H1 (cell line): ENCODE data around the gene ARHGEF6. TPM values are rescaled to one million over a fixed set of nuclear protein-coding genes. Genes with fewer than 3 reads are reported as not detected.

Experiments used
- CTCF ChIA-PET: fragments of 300-600 bp; sonication (Branson Sonifier 250); formaldehyde crosslinking; loops from one replicate; lab custom pipeline; 2021; ENCODE audit not compliant: partially characterized antibody; lab: Charles Lee
- POLR2A ChIA-PET: fragments of 300-600 bp; sonication (Branson Sonifier 250); formaldehyde crosslinking; loops from one replicate; lab custom pipeline; 2021; ENCODE audit warnings: inconsistent platforms; ENCODE audit not compliant: partially characterized antibody; lab: Charles Lee
- DNase-seq, 2 experiments: peaks; one replicate each; pipeline versions ENCODE4 v3.0.0 to v3.0.0-alpha.2; 2010 to 2022; ENCODE audit warnings: low spot score in 2 of 2, low read depth in 1 of 2, mixed read lengths in 1 of 2
- FAIRE-seq: peaks from 2 replicates; lab custom pipeline; 2011; peaks lifted over from hg19 to GRCh38; lab: Jason Lieb, UNC
- H2AFZ ChIP-seq: 2 replicates; pipeline ENCODE4 v1.8.1; 2012; ENCODE audit warnings: low read length, inconsistent platforms
- H2AK5ac ChIP-seq: 2 replicates; pipeline ENCODE4 v1.6.1; 2013; ENCODE audit warnings: low read depth, low read length
- H2BK120ac ChIP-seq: replicated peaks from 2 replicates; pipeline ENCODE3; 2013; ENCODE audit warnings: low read depth, low read length, inconsistent platforms
- H2BK12ac ChIP-seq: 2 replicates; pipeline ENCODE4 v1.6.1; 2013; ENCODE audit warnings: low read depth, low read length
- H2BK15ac ChIP-seq: 2 replicates; pipeline ENCODE4 v1.6.1; 2013; ENCODE audit warnings: low read length
- H2BK20ac ChIP-seq: 2 replicates; pipeline ENCODE4 v1.6.1; 2013; ENCODE audit warnings: low read length
- H2BK5ac ChIP-seq: 2 replicates; pipeline ENCODE4 v1.6.1; 2013; ENCODE audit warnings: low read depth, low read length
- H3K14ac ChIP-seq: 2 replicates; pipeline ENCODE4 v1.6.1; 2013; ENCODE audit warnings: inconsistent platforms; ENCODE audit not compliant: insufficient read length
- H3K18ac ChIP-seq: 2 replicates; pipeline ENCODE4 v1.6.1; 2013; ENCODE audit warnings: low read length; ENCODE audit errors: extremely low read depth
- H3K23ac ChIP-seq: 2 replicates; pipeline ENCODE4 v1.6.1; 2013; ENCODE audit warnings: inconsistent platforms; ENCODE audit not compliant: insufficient read length
- H3K23me2 ChIP-seq: 2 replicates; pipeline ENCODE4 v1.6.1; 2013; ENCODE audit warnings: low read depth, low read length
- H3K27ac ChIP-seq: 2 replicates; pipeline ENCODE4 v1.6.1; 2011; ENCODE audit warnings: low read depth, low read length, inconsistent platforms
- H3K27me3 ChIP-seq, 4 experiments: replicated peaks in 1 of 4; 1 replicate in 1 of 4; 2 replicates in 3 of 4; pipeline versions ENCODE4 v1.6.1 to v1.8.1; 2011 to 2013; ENCODE audit warnings: low read length in 3 of 4, mild to moderate bottlenecking in 3 of 4, inconsistent platforms in 2 of 4, mixed read lengths in 2 of 4, moderate library complexity in 1 of 4; ENCODE audit not compliant: control insufficient read depth in 3 of 4, insufficient read depth in 3 of 4; ENCODE audit errors: extremely low read depth in 1 of 4
- H3K36me3 ChIP-seq, 4 experiments: 2 replicates each; pipeline versions ENCODE4 v1.6.1 to v1.8.1; 2011 to 2013; ENCODE audit warnings: mild to moderate bottlenecking in 4 of 4, low read length in 3 of 4, moderate library complexity in 2 of 4, control low read depth in 1 of 4, inconsistent platforms in 1 of 4; ENCODE audit not compliant: insufficient read depth in 4 of 4, control insufficient read depth in 2 of 4
- H3K4ac ChIP-seq: replicated peaks from 2 replicates; pipeline ENCODE3; 2013; ENCODE audit warnings: low read length, low read depth, mixed read lengths, inconsistent platforms; ENCODE audit not compliant: insufficient read length
- H3K4me1 ChIP-seq, 4 experiments: replicated peaks in 1 of 4; 1 replicate in 1 of 4; 2 replicates in 3 of 4; pipeline versions ENCODE4 v1.6.1 to v1.8.1; 2011 to 2013; ENCODE audit warnings: low read length in 3 of 4, inconsistent platforms in 2 of 4, mixed read lengths in 1 of 4; ENCODE audit not compliant: insufficient read depth in 4 of 4, control insufficient read depth in 3 of 4
- H3K4me2 ChIP-seq, 2 experiments: 2 replicates each; pipeline versions ENCODE4 v1.6.1 to v1.8.1; 2011 to 2013; ENCODE audit warnings: low read depth in 2 of 2, low read length in 2 of 2, control low read depth in 1 of 2, inconsistent platforms in 1 of 2, mild to moderate bottlenecking in 1 of 2; ENCODE audit not compliant: insufficient read depth in 1 of 2
- H3K4me3 ChIP-seq, 4 experiments: fragments of 200-600, 300-600 bp in 1 of 4; sonication (generic), shearing (Covaris generic), sonication (Bioruptor Twin) in 1 of 4; 2 replicates each; pipeline versions ENCODE4 v1.5.1 to v1.8.1; 2011 to 2016; ENCODE audit warnings: low read length in 4 of 4, low read depth in 3 of 4, control low read depth in 2 of 4, inconsistent platforms in 2 of 4, mild to moderate bottlenecking in 2 of 4, mixed read lengths in 1 of 4, moderate library complexity in 1 of 4; ENCODE audit not compliant: insufficient read depth in 2 of 4; ENCODE audit errors: extremely low read depth in 1 of 4
- H3K56ac ChIP-seq: replicated peaks from 2 replicates; pipeline ENCODE3; 2013; ENCODE audit warnings: low read depth, mild to moderate bottlenecking, mixed read lengths, low read length, inconsistent platforms; ENCODE audit not compliant: insufficient read length
- H3K79me1 ChIP-seq: 2 replicates; pipeline ENCODE4 v1.6.1; 2013; ENCODE audit warnings: low read depth, low read length, control low read depth
- H3K79me2 ChIP-seq, 2 experiments: 2 replicates each; pipeline versions ENCODE4 v1.6.1 to v1.8.1; 2012 to 2013; ENCODE audit warnings: low read length in 2 of 2, mild to moderate bottlenecking in 2 of 2, inconsistent platforms in 1 of 2; ENCODE audit not compliant: insufficient read depth in 2 of 2, control insufficient read depth in 1 of 2
- H3K9ac ChIP-seq, 4 experiments: replicated peaks in 1 of 4; 1 replicate in 1 of 4; 2 replicates in 3 of 4; pipeline versions ENCODE4 v1.6.1 to v1.8.1; 2011 to 2013; ENCODE audit warnings: low read depth in 3 of 4, low read length in 3 of 4, control low read depth in 2 of 4, mild to moderate bottlenecking in 2 of 4, moderate library complexity in 2 of 4, inconsistent platforms in 1 of 4; ENCODE audit errors: extremely low read depth in 1 of 4
- H3K9me3 ChIP-seq, 2 experiments: 2 replicates each; pipeline versions ENCODE4 v1.6.1 to v1.8.1; 2012 to 2013; ENCODE audit warnings: mild to moderate bottlenecking in 2 of 2, moderate library complexity in 2 of 2, control low read depth in 1 of 2, inconsistent platforms in 1 of 2, low read depth in 1 of 2, low read length in 1 of 2, mixed read lengths in 1 of 2; ENCODE audit not compliant: insufficient read depth in 2 of 2
- H4K20me1 ChIP-seq, 2 experiments: replicated peaks in 1 of 2; 2 replicates each; pipeline versions ENCODE3 to v1.8.1; 2011 to 2013; ENCODE audit warnings: inconsistent platforms in 2 of 2, low read length in 2 of 2, mild to moderate bottlenecking in 1 of 2; ENCODE audit not compliant: insufficient read depth in 2 of 2, control insufficient read depth in 1 of 2
- H4K5ac ChIP-seq: 2 replicates; pipeline ENCODE4 v1.6.1; 2013; ENCODE audit warnings: low read length, low read depth, mixed read lengths, inconsistent platforms; ENCODE audit not compliant: insufficient read length
- H4K8ac ChIP-seq: 2 replicates; pipeline ENCODE4 v1.8.0; 2013; ENCODE audit warnings: mild to moderate bottlenecking, moderate library complexity, low read length, inconsistent platforms; ENCODE audit not compliant: insufficient read depth; ENCODE audit errors: extremely low read depth
- H4K91ac ChIP-seq: replicated peaks from 2 replicates; pipeline ENCODE3; 2013; ENCODE audit warnings: low read length, mixed read lengths, inconsistent platforms; ENCODE audit not compliant: insufficient read length
- CHD1 ChIP-seq: IDR thresholded peaks from 2 replicates; pipeline ENCODE4 v1.6.1; 2012; ENCODE audit warnings: low read depth, low read length, improper control_type of control experiment
- EP300 ChIP-seq, 2 experiments: IDR thresholded peaks; 1 replicate in 1 of 2; 2 replicates in 1 of 2; pipeline ENCODE4 v1.6.1; 2011 to 2012; ENCODE audit warnings: low read depth in 2 of 2, low read length in 2 of 2, mild to moderate bottlenecking in 2 of 2, borderline replicate concordance in 1 of 2, inconsistent platforms in 1 of 2, moderate library complexity in 1 of 2
- EZH2 ChIP-seq: fragments of 200-600 bp; sonication (generic); IDR thresholded peaks from 2 replicates; pipeline ENCODE4 v1.7.1; 2012; ENCODE audit warnings: low read depth, mild to moderate bottlenecking, moderate library complexity, low read length, inconsistent platforms; ENCODE audit not compliant: severe bottlenecking
- FOSL1 ChIP-seq: IDR thresholded peaks from 2 replicates; pipeline ENCODE4 v1.6.1; 2011; ENCODE audit warnings: mild to moderate bottlenecking, low read depth, low read length, moderate library complexity; ENCODE audit not compliant: insufficient read depth
- GABPA ChIP-seq: IDR thresholded peaks from 2 replicates; pipeline ENCODE4 v1.6.1; 2011; ENCODE audit warnings: mild to moderate bottlenecking, low read length, moderate library complexity, borderline replicate concordance; ENCODE audit not compliant: insufficient read depth
- KDM5A ChIP-seq: fragments of 200-600 bp; IDR thresholded peaks from 2 replicates; pipeline ENCODE4 v1.7.1; 2012; ENCODE audit warnings: mild to moderate bottlenecking, low read length, inconsistent platforms, mixed read lengths
- RAD21 ChIP-seq, 2 experiments: IDR thresholded peaks in 1 of 2; conservative IDR thresholded peaks in 1 of 2; 2 replicates each; pipeline ENCODE4 v1.6.1; 2011; ENCODE audit warnings: low read depth in 2 of 2, low read length in 2 of 2, improper control_type of control experiment in 1 of 2, inconsistent platforms in 1 of 2, mild to moderate bottlenecking in 1 of 2, moderate library complexity in 1 of 2
- RFX5 ChIP-seq: IDR thresholded peaks from 2 replicates; pipeline ENCODE4 v1.6.1; 2011; ENCODE audit warnings: low read depth, low read length, improper control_type of control experiment, borderline replicate concordance
- SP1 ChIP-seq: IDR thresholded peaks from 2 replicates; pipeline ENCODE4 v1.6.1; 2011; ENCODE audit warnings: low read depth, low read length
- SRF ChIP-seq: IDR thresholded peaks from 2 replicates; pipeline ENCODE4 v1.6.1; 2011; ENCODE audit warnings: mild to moderate bottlenecking, low read depth, low read length, moderate library complexity
- TEAD4 ChIP-seq: IDR thresholded peaks from 2 replicates; pipeline ENCODE4 v1.6.1; 2012; ENCODE audit warnings: low read depth, low read length, inconsistent platforms, mixed read lengths
- YY1 ChIP-seq: IDR thresholded peaks from 2 replicates; pipeline ENCODE4 v1.6.1; 2011; ENCODE audit warnings: low read depth, mild to moderate bottlenecking, low read length
- WGBS, 2 experiments: shearing (Covaris generic) in 1 of 2; methylation state at CpG; one replicate each; pipeline versions ENCODE4 v1.1.6 to v1.1.7; 2013 to 2015; ENCODE audit warnings: low lambda C conversion rate in 2 of 2, mixed read lengths in 2 of 2, inconsistent platforms in 1 of 2, low coverage in 1 of 2, missing lambda C conversion rate in 1 of 2; ENCODE audit not compliant: insufficient replicate concordance in 2 of 2, insufficient coverage in 1 of 2, insufficient read length in 1 of 2; ENCODE audit errors: extremely low coverage in 1 of 2, missing lambda C conversion rate in 1 of 2; 5-methylcytosine and 5-hydroxymethylcytosine counted together
- polyA plus RNA-seq, 7 experiments: library from polyadenylated mRNA; depleted of rRNA in 3 of 7; stranded (reverse) in 5 of 7; unstranded in 2 of 7; fragments of >200 nt in 5 of 7; fragments of 200-250 nt in 2 of 7; gene quantifications; 1 replicate in 5 of 7; 2 replicates in 1 of 7; 4 replicates in 1 of 7; pipeline versions ENCODE4 v1.2.1 to v1.2.3, GENCODE V29; 2011 to 2013; ENCODE audit warnings: missing spikeins in 2 of 7, mixed read lengths in 2 of 7
- total RNA-seq: library from RNA; stranded (reverse); fragmentation: NEBNext Ultra II Directional; extraction: Animal tissue kit (Norgen Biotek cat#: 25700); gene quantifications from 2 replicates; pipeline ENCODE4 v1.2.1, GENCODE V29; 2021
- TF ChIP-seq, protein P1 (sequence below): IDR thresholded peaks from 2 replicates; pipeline ENCODE4 v1.6.1; 2012; ENCODE audit warnings: low read length, inconsistent platforms

Gene ARHGEF6
- total and polyA plus RNA-seq, 2 of the 8 experiments (the other 6 are each of a cell fraction or from before 2014, with no cell fraction given), result 3.6 to 3.7 TPM

DNA sequence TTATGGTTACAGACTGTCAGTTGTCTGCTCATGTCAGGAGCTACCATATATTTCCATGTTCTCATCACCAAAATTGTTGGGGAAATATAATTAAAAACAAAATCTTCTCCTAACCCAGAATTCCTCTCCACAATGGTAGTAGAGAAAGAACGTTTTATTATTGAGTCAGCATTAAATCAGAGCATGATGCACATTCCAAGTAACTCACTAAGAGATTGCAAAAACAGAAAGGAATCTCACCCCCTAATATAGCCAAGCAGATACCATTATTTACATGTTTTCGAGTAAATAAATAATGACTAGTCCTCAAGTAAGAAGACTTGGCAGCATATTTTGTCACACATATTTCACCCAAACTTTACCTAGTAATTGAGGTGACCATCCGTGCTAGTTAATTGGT lies 36.2 kb upstream of the ARHGEF6 start:
- H3K14ac ChIP-seq, result no peak overlapping the region
- H3K4ac ChIP-seq, result no peak overlapping the region
- H2BK20ac ChIP-seq, result no peak overlapping the region
- no peaks in the 10 kb centered on the region for H3K79me2 ChIP-seq
- H3K4me2 ChIP-seq, result no peak overlapping the region
- no peak overlapping the region for H4K8ac ChIP-seq
- H2AFZ ChIP-seq, result no peak overlapping the region
- ChIA-PET POLR2A (no interaction called here), CTCF (no interaction called here)
- no peak overlapping the region for H3K18ac ChIP-seq
- no peak overlapping the region for H2BK12ac ChIP-seq
- no peak overlapping the region for H3K4me3 ChIP-seq
- no peak for FAIRE-seq
- H3K27ac ChIP-seq, result no peak overlapping the region
- no peaks in the 10 kb centered on the region for H3K36me3 ChIP-seq
- H4K20me1 ChIP-seq, result no peaks in the 10 kb centered on the region
- no peak overlapping the region for H3K23ac ChIP-seq
- H4K91ac ChIP-seq, result no peak overlapping the region
- H3K79me1 ChIP-seq, result no peaks in the 10 kb centered on the region
- H3K4me1 ChIP-seq, result no peaks in the 10 kb centered on the region
- no peak overlapping the region for H2AK5ac ChIP-seq
- no peaks in the 10 kb centered on the region for H3K23me2 ChIP-seq
- H2BK5ac ChIP-seq, result no peak overlapping the region
- DNase-seq, result no peak
- no peak overlapping the region for H2BK120ac ChIP-seq
- no peak overlapping the region for H4K5ac ChIP-seq
- no peak overlapping the region for H3K9ac ChIP-seq
- H2BK15ac ChIP-seq, result no peak overlapping the region
- H3K9me3 ChIP-seq, result no peaks in the 10 kb centered on the region
- WGBS, 2 experiments, result 87% methylated on average over 2 of the region's 3 CpGs; no CpG with 5 or more reads in 1 of the 2 experiments
- H3K27me3 ChIP-seq, result no peaks in the 10 kb centered on the region
- no peak overlapping the region for H3K56ac ChIP-seq
- TF ChIP-seq, protein P1, sequence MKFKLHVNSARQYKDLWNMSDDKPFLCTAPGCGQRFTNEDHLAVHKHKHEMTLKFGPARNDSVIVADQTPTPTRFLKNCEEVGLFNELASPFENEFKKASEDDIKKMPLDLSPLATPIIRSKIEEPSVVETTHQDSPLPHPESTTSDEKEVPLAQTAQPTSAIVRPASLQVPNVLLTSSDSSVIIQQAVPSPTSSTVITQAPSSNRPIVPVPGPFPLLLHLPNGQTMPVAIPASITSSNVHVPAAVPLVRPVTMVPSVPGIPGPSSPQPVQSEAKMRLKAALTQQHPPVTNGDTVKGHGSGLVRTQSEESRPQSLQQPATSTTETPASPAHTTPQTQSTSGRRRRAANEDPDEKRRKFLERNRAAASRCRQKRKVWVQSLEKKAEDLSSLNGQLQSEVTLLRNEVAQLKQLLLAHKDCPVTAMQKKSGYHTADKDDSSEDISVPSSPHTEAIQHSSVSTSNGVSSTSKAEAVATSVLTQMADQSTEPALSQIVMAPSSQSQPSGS, result no peak
- TF ChIP-seq EP300 (IDR thresholded peaks at IDR 0.05; ENCODE audit: borderline replicate concordance in 1 of 2, low read depth in 2 of 2, low read length in 2 of 2) (no peak), CHD1 (no peak), YY1 (no peak), FOSL1 (no peak), RFX5 (no peak), RAD21 (IDR thresholded peaks at IDR 0.05 in 1 of 2, conservative IDR thresholded peaks at IDR 0.05 in 1 of 2; ENCODE audit: low read depth in 2 of 2, low read length in 2 of 2) (no peak), TEAD4 (no peak), SRF (no peak), EZH2 (no peak), GABPA (no peak), SP1 (no peak), KDM5A (no peak)
